Measurements from ENCODE around the gene CLASP1.

DNA sequence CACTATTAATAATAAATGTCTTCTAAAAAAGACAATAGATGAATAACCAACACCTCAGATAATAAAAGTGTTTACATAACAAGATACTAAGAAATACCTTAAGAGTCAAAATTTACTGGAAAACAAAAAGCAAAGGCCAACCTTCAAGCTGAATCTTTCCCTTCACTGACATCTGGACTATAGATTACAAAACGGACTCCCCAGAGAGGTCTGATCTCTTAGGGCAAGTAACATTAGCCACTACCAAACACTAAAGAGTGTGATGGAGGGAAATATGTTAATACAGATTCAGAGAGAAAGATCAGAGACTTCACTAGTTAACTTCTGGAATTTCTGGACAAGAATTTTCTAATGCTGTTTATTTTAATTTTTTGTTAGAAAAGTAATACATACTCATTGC is 13.9 kb downstream of the CLASP1 start:
- TF ChIP-seq, protein P1, sequence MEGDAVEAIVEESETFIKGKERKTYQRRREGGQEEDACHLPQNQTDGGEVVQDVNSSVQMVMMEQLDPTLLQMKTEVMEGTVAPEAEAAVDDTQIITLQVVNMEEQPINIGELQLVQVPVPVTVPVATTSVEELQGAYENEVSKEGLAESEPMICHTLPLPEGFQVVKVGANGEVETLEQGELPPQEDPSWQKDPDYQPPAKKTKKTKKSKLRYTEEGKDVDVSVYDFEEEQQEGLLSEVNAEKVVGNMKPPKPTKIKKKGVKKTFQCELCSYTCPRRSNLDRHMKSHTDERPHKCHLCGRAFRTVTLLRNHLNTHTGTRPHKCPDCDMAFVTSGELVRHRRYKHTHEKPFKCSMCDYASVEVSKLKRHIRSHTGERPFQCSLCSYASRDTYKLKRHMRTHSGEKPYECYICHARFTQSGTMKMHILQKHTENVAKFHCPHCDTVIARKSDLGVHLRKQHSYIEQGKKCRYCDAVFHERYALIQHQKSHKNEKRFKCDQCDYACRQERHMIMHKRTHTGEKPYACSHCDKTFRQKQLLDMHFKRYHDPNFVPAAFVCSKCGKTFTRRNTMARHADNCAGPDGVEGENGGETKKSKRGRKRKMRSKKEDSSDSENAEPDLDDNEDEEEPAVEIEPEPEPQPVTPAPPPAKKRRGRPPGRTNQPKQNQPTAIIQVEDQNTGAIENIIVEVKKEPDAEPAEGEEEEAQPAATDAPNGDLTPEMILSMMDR (IDR thresholded peaks at IDR 0.05; ENCODE audit: poor library complexity): no peak
- TF ChIP-seq EZH2phosphoT487 (IDR thresholded peaks at IDR 0.05; ENCODE audit: low read depth, severe bottlenecking, unreplicated experiment): no peak

Data from hepatocyte (in vitro differentiated cells).